NCI-H2196 (cell line): ENCODE data around the gene PLBD2.

ENCODE experiments used
- DNase-seq: peaks from one replicate; lab custom pipeline; 2025; ENCODE audit not compliant: unreplicated experiment; lab: John Stamatoyannopoulos, UW

Gene PLBD2

GRCh38 chr12:113416091-113416754, 57.8 kb downstream of the PLBD2 start:
- DNase-seq: no peak

- no peak for DNase-seq
These were observed 60.0 kb downstream of the PLBD2 start for GRCh38 chr12:113418213-113418879.

DNA sequence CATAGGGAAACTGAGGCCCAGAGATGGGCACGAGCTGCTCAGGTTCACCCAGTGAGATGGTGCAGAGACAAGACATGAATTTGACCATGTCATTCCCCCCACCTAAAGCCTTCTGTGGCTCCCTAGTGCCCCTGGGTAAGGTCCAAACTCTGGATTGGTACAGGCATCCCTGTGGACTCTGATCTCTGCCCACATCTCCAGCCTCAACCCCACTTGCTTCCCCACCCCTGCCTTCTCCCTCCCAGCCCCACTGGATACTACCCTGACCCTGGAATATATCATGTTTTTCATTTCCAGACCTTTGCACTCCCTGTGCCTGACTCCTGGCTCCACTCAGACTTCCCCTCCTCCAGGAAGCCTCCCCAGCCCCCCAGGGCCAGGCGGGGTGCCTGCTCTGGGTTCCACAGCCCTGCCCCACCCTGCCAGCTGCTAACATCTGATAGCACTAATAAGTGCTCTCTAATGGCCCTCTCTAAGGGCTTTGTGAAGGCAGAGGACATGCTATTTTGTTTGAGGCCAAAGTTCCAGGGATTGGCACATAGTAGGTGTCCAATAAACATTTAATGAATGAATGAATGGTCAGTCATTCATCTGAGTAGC, 62.7 kb downstream of the PLBD2 start:
- no peak for DNase-seq

DNA sequence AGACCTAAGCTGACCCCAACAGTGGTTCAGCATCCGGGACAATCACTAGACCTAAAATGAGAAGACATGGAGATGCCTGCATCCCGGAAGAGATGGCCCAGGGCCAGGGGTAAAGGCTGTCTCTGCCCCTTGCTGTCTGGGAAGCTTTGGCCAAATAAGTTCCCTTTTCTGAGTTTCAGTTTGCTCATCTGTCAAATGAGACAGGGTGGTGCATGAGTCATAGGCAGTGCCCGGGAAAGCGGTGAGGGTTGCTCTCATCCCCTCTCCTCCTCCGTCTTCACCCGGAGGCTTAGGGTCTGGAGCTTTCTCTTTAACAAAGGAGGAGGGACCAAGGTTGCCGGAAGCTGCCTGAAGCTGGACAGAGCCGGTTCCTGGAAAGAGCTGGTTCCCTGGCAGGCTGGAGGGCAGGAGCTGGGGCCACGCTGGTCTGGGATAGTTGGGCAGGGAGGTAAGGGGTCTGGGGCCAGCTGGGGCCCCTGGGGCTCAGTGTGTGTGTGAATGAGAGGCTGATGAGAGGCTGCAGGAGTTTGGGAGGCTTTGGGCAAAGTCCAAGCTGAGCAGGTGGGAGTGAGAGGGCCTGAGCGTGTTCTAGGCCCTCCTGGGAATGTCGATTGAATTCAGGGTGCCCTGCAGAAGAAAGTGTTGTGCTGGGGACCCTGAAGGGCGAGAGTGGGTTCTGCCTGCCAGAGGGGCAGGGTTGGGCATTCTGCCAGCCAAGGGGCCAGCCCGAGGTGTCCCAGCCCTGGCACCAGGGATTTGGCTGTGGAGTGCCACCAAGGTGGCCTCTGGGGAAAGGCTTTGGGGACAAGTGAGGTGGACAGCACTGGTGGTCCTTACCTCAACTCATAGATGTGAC, 63.9 kb downstream of the PLBD2 start, which contains the start of gene SDSL:
SDSL (plus strand) TSS at position 351 of the 856 bp plus-strand sequence. CDS start 5,603 bp downstream, outside the sequence.
- peak; percentile 75 for DNase-seq

- DNase-seq: no peak
These were observed 64.7 kb downstream of the PLBD2 start for GRCh38 chr12:113422886-113423669.

DNA sequence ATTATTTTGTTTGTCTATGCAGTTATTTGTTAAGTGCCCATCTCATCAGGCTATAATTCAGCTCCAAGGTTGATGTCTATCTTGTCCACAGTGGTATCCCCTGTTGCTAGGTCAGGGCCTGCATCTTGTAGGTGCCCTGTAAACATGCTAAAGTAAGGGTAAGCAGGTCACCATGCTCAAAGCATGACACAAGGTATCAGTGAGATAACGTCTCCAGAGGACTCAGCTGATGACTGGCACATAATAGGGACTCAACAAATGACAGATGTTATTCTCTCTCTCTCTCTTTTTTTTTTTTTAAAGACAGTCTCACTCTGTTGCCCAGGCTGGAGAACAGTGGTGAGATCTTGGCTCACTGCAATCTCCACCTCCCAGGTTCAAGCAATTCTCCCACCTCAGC, 66.1 kb downstream of the PLBD2 start:
- DNase-seq: no peak

DNA sequence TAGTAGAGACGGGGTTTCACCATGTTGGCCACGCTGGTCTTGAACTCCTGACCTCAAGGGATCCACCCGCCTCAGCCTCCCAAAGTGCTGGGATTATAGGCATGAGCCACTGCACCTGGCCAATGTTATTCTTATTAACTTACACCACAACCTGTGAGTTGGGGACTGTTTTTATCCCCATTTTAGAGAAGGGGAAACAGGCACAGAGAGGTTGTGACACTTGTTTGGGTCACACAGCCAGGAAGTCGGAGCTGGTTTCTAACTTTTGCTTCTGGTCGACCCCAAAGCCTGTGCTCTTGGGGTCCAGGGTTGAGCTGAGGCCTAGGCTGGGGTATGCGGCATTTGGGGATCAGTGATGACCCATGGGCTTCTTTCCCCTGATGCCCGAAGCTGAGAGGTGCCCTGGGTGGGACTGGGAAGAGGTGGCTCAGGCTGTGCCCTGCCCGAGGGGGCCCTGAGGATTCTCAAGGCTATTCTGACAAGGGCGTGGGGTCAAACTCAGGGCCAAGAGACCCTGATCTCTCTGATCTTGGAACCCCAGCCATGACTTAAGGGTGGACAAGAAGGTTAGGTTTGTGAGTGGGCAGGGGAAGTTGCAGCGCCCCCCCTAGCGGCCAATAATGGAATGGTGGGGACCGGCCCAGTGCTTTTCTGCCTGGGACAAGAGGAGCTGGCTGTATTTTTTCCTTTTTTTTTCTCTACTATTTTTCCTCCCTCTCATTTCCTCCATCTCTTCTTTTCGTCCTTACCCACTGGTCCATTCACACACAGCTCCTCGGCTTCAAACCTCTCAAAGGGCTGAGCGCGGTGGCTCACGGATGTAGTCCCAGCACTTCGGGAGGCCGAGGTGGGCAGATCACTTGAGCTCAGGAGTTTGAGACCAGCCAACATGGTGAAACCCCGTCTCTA, 66.8 kb downstream of the PLBD2 start:
- peak; percentile 6 for DNase-seq

DNA sequence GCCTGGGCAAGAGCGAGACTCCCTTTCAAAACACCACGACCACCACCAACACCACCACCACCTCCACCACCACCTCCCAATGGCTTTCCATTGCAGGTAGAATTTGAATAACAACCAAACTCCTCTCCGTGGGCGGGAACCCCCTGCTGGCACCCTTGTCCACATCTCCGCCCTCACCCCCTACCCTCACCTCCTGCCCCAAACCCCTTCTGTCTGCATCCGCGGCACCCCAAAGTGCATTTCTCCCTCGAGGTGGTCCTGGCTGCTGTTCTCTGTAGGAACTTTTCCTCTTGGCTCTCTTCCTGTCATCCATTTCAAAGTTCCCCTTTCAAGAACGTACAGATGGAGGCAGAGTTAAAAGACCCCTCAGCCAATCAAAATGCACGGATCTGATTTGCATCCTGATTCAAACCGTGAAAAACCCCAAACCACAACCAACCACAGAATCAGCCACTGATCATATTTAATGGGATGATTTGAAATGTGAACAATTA, 67.6 kb downstream of the PLBD2 start:
- DNase-seq: no peak

- no peak for DNase-seq
These were observed 69.5 kb downstream of the PLBD2 start for GRCh38 chr12:113427882-113428281.

DNA sequence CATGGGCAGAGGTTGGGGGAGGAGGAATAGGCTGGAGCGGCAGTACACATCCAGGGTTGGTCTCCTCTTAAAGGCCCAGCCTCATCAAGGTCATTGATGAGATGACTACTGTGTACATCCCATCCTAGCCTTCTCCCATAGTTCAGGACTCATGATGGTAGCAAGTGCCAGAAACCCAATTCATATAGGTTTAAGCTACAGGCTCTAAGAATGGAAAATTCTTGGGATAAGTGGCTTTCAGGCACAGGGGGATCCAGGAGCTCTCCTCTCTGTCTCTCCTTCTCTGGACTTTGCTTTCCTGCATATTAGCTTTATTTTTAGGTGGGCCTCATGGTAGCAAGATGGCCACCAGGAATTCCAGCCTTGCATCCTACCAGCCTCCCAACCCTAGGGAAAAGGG, 70.1 kb downstream of the PLBD2 start:
- no peak for DNase-seq

DNA sequence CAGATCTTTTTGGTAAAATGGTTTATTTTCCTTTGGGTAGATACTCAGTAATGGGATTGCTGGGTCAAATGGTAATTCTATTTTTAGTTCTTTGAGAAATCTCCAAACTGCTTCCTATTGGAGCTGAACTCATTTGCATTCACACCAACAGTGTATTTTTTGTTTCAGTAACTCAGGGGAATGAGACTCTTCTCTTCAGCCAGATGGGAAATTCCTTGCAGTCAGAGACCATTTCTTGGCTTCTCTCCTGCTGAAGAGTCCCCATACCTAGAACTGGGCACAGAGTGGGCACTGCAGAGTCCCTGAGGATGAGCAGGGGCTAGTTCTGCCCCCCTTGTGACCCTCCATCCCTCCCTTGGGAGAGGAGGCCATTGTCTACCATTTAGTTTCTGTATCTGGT, 74.6 kb downstream of the PLBD2 start:
- no peak for DNase-seq

DNA sequence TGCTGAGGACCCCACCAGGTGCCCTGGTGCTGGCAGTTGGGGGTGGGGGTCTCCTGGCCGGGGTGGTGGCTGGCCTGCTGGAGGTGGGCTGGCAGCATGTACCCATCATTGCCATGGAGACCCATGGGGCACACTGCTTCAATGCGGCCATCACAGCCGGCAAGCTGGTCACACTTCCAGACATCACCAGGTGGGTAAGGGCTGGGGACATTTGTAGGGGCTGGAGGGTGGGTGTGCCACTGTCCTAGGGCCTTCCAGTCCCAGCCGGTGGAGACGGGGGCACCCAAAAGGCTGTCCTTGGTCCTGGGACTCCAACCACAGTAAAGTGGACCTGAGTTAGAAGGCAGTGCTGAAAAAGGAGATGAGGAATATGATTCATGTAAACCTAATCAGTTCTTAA, 77.0 kb downstream of the PLBD2 start:
- no peak for DNase-seq

GRCh38 chr12:113436586-113436985, 78.2 kb downstream of the PLBD2 start:
- no peak for DNase-seq

DNA sequence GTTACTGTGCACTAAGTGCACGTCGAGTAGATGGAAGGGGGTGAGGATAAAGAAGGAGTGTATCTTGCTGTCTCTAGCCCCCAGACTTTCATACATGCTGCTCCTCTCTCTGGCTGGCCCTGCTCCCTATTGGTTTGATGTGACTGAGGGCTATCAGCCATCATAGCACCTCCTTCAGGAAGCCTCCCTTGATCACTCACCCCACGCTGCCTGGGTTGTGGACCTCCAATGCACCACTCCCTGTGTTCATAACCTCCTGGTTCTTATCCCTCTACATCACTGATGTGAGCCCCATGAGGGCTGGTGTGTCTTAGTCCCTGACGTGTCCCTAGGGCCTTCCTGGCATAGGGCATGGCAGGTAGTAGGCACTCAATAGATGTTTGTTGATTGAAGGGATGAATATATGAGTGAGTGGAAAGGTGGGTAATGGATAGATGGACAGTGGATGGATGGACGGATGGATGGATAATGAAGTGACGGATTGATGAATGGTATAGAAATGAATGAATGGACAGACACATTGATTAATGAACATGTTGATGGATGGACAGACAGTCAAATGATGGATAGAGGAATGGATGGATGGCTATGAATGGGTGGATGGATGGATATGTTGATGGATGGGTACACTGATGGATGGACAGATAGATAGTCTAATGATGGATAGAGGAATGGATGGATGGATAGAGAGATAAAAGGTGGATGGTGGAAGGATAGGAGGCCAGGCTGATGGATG, 78.8 kb downstream of the PLBD2 start:
- no peak for DNase-seq

DNA sequence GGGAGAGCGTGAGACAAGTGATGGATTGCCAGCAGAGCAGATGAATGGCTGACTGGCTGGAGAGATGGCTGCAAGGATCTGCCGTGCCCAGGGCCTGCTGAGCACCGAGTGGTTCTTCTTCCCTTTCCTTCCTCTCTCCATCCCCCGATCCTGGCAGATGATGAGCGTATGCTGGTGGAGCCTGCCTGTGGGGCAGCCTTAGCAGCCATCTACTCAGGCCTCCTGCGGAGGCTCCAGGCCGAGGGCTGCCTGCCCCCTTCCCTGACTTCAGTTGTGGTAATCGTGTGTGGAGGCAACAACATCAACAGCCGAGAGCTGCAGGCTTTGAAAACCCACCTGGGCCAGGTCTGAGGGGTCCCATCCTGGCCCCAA, 79.3 kb downstream of the PLBD2 start:
- no peak for DNase-seq

- DNase-seq: no peak
These were observed 80.3 kb downstream of the PLBD2 start for GRCh38 chr12:113438523-113439300.

DNA sequence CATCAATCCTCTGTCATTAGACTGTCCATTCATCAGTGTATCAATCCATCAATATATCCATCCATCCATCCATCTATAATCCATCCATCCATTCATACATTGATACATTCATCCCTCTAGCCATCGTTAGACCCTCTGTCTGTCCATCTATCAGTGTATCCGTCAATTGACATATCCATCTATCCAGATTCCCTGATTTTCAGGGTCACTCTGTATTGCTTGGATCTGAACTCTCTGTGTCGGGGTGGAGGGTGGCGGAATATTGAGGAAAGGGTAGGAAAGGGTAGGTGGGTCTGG, 80.9 kb downstream of the PLBD2 start:
- DNase-seq: no peak

GRCh38 chr12:113439606-113440030, 81.2 kb downstream of the PLBD2 start:
- peak; percentile 65 for DNase-seq
